CD4-positive, CD25-positive, alpha-beta regulatory T cell (primary cell): ENCODE measurements around the gene TBC1D7. TPM values are rescaled to one million over a fixed set of nuclear protein-coding genes. Genes with fewer than 3 reads are reported as not detected.

Experiments
- ATAC-seq, 2 donors: fragments of 150-1000 bp; cut with Tn5 transposase; one replicate each; pipeline ENCODE4 v1.10.0; 2021; ENCODE audit warnings: low read depth in 2 of 2, moderate number of reproducible peaks in 2 of 2, moderate library complexity in 1 of 2
- DNase-seq, 3 donors: peaks; one replicate each; pipeline versions ENCODE4 v3.0.0 to v3.0.0-alpha.2; 2012 to 2022; ENCODE audit warnings: mixed read lengths in 1 of 3
- H3K27ac ChIP-seq: one replicate; pipeline ENCODE4 v1.7.0; 2013; ENCODE audit warnings: mild to moderate bottlenecking, low read length; ENCODE audit not compliant: insufficient read depth, poor library complexity, severe bottlenecking
- H3K27me3 ChIP-seq: one replicate; pipeline ENCODE4 v1.7.0; 2013; ENCODE audit warnings: low read length; ENCODE audit not compliant: control insufficient read depth, insufficient read depth
- H3K36me3 ChIP-seq: one replicate; pipeline ENCODE4 v1.7.0; 2013; ENCODE audit warnings: mild to moderate bottlenecking, low read length, moderate library complexity; ENCODE audit not compliant: control insufficient read depth, insufficient read depth
- H3K4me1 ChIP-seq: 2 replicates; pipeline ENCODE4 v1.7.0; 2013; ENCODE audit warnings: mild to moderate bottlenecking, low read length; ENCODE audit not compliant: insufficient read depth, control insufficient read depth, poor library complexity, severe bottlenecking
- H3K4me3 ChIP-seq: one replicate; pipeline ENCODE4 v1.7.0; 2013; ENCODE audit warnings: low read depth, mild to moderate bottlenecking, low read length, moderate library complexity
- H3K9me3 ChIP-seq, 2 experiments: 1 replicate in 1 of 2; 2 replicates in 1 of 2; pipeline ENCODE4 v1.7.0; 2013; ENCODE audit warnings: low read length in 2 of 2, mild to moderate bottlenecking in 1 of 2, moderate library complexity in 1 of 2; ENCODE audit not compliant: control insufficient read depth in 2 of 2
- H3K27ac Mint-ChIP-seq, 3 donors: one replicate each; pipeline ENCODE4 v1.8.0; 2020 to 2022; ENCODE audit warnings: mild to moderate bottlenecking in 3 of 3, mixed read lengths in 3 of 3, moderate library complexity in 2 of 3
- H3K27me3 Mint-ChIP-seq: one replicate; pipeline ENCODE4 v1.8.0; 2022; ENCODE audit warnings: mild to moderate bottlenecking, mixed read lengths
- H3K36me3 Mint-ChIP-seq: one replicate; pipeline ENCODE4 v1.8.0; 2020; ENCODE audit warnings: mixed read lengths
- H3K4me1 Mint-ChIP-seq, 4 donors: one replicate each; pipeline ENCODE4 v1.8.0; 2020 to 2022; ENCODE audit warnings: mixed read lengths in 4 of 4, mild to moderate bottlenecking in 1 of 4
- H3K4me3 Mint-ChIP-seq, 4 donors: one replicate each; pipeline ENCODE4 v1.8.0; 2020 to 2022; ENCODE audit warnings: mild to moderate bottlenecking in 4 of 4, mixed read lengths in 4 of 4, moderate library complexity in 3 of 4
- H3K9me3 Mint-ChIP-seq, 7 donors: one replicate each; pipeline ENCODE4 v1.8.0; 2020 to 2022; ENCODE audit warnings: mixed read lengths in 7 of 7, mild to moderate bottlenecking in 3 of 7, moderate library complexity in 2 of 7
- polyA plus RNA-seq, 4 donors: library from polyadenylated mRNA; unstranded; fragments of 300-500 nt; fragmentation: Illumina TruSeq; gene quantifications; one replicate each; pipeline ENCODE4 v1.2.3, GENCODE V29; 2021
- total RNA-seq: library from RNA; stranded (reverse); gene quantifications from one replicate; pipeline ENCODE4 v1.2.3, GENCODE V29; 2022

TBC1D7 gene
- total and polyA plus RNA-seq, 5 donors from 2014 or later, result 16.2 to 31.3 (median 20.7) TPM

- H3K36me3 ChIP-seq, result no peaks in the 10 kb centered on the region
- Mint-ChIP-seq H3K4me1 (peaks cover 0 to 11% (median 2%) of the 10 kb centered on the region in 4 donors), H3K36me3 (no peaks in the 10 kb centered on the region), H3K9me3 (peaks cover 0 to 2% (median 0%) of the 10 kb centered on the region in 7 donors), H3K27ac (no peak overlapping the region), H3K4me3 (no peak overlapping the region), H3K27me3 (peaks cover 14% of the 10 kb centered on the region)
- H3K9me3 ChIP-seq, result no peaks in the 10 kb centered on the region
- H3K27me3 ChIP-seq, result no peaks in the 10 kb centered on the region
- no peaks in the 10 kb centered on the region for H3K4me1 ChIP-seq
- DNase-seq (no peak), ATAC-seq (no peak)
- H3K27ac ChIP-seq, result no peak overlapping the region
- H3K4me3 ChIP-seq, result no peak overlapping the region
Observed at GRCh38 chr6:13371421-13372072, 43.2 kb upstream of the TBC1D7 start.

GRCh38 chr6:13370623-13371022 is 42.3 kb upstream of the TBC1D7 start:
- no peak overlapping the region for H3K4me3 ChIP-seq
- H3K4me1 ChIP-seq, result no peaks in the 10 kb centered on the region
- H3K36me3 ChIP-seq, result no peaks in the 10 kb centered on the region
- DNase-seq (no peak), ATAC-seq (no peak)
- Mint-ChIP-seq H3K27ac (no peak overlapping the region), H3K36me3 (no peaks in the 10 kb centered on the region), H3K4me3 (no peak overlapping the region), H3K27me3 (peaks cover 14% of the 10 kb centered on the region), H3K4me1 (peaks cover 0 to 7% (median 2%) of the 10 kb centered on the region in 4 donors), H3K9me3 (no peaks in the 10 kb centered on the region)
- no peaks in the 10 kb centered on the region for H3K27me3 ChIP-seq
- H3K9me3 ChIP-seq, result no peaks in the 10 kb centered on the region
- no peak overlapping the region for H3K27ac ChIP-seq

GRCh38 chr6:13369591-13369990 is 41.3 kb upstream of the TBC1D7 start:
- Mint-ChIP-seq H3K4me3 (no peak overlapping the region), H3K9me3 (peaks cover 0 to 1% (median 0%) of the 10 kb centered on the region in 7 donors), H3K36me3 (no peaks in the 10 kb centered on the region), H3K4me1 (no peaks in the 10 kb centered on the region), H3K27ac (no peak overlapping the region), H3K27me3 (peaks cover 14% of the 10 kb centered on the region)
- H3K4me1 ChIP-seq, result no peaks in the 10 kb centered on the region
- ATAC-seq (no peak), DNase-seq (no peak)
- H3K4me3 ChIP-seq, result no peak overlapping the region
- H3K36me3 ChIP-seq, result no peaks in the 10 kb centered on the region
- H3K9me3 ChIP-seq, result no peaks in the 10 kb centered on the region
- H3K27me3 ChIP-seq, result no peaks in the 10 kb centered on the region
- H3K27ac ChIP-seq, result no peak overlapping the region

GRCh38 chr6:13368731-13369115 is 40.4 kb upstream of the TBC1D7 start:
- H3K27ac Mint-ChIP-seq, result no peak overlapping the region
- Histone ChIP-seq H3K4me1 (no peaks in the 10 kb centered on the region), H3K4me3 (no peak overlapping the region), H3K27ac (no peak overlapping the region), H3K27me3 (no peaks in the 10 kb centered on the region), H3K36me3 (no peaks in the 10 kb centered on the region), H3K9me3 (no peaks in the 10 kb centered on the region)
- peaks cover 14% of the 10 kb centered on the region for H3K27me3 Mint-ChIP-seq
- no peak for DNase-seq
- no peaks in the 10 kb centered on the region for H3K36me3 Mint-ChIP-seq
- no peak for ATAC-seq
- peaks cover 0 to 1% (median 0%) of the 10 kb centered on the region in 7 donors for H3K9me3 Mint-ChIP-seq
- H3K4me1 Mint-ChIP-seq, result no peaks in the 10 kb centered on the region
- H3K4me3 Mint-ChIP-seq, result no peak overlapping the region

- Histone ChIP-seq H3K27ac (no peak overlapping the region), H3K9me3 (no peaks in the 10 kb centered on the region), H3K36me3 (no peaks in the 10 kb centered on the region), H3K4me3 (no peak overlapping the region), H3K27me3 (no peaks in the 10 kb centered on the region), H3K4me1 (no peaks in the 10 kb centered on the region)
- ATAC-seq (no peak), DNase-seq (no peak)
- no peaks in the 10 kb centered on the region for H3K36me3 Mint-ChIP-seq
- H3K4me1 Mint-ChIP-seq, result no peaks in the 10 kb centered on the region
- no peak overlapping the region for H3K27ac Mint-ChIP-seq
- H3K27me3 Mint-ChIP-seq, result peaks cover 14% of the 10 kb centered on the region
- H3K4me3 Mint-ChIP-seq, result no peak overlapping the region
- H3K9me3 Mint-ChIP-seq, result peaks cover 0 to 1% (median 0%) of the 10 kb centered on the region in 7 donors
Observed at GRCh38 chr6:13368079-13368730, 39.9 kb upstream of the TBC1D7 start.

GRCh38 chr6:13367396-13367795 is 39.1 kb upstream of the TBC1D7 start:
- Histone ChIP-seq H3K27me3 (no peaks in the 10 kb centered on the region), H3K9me3 (no peaks in the 10 kb centered on the region), H3K27ac (no peak overlapping the region), H3K36me3 (no peaks in the 10 kb centered on the region), H3K4me3 (no peak overlapping the region), H3K4me1 (no peaks in the 10 kb centered on the region)
- Mint-ChIP-seq H3K4me3 (no peak overlapping the region), H3K27me3 (peaks cover 14% of the 10 kb centered on the region), H3K27ac (no peak overlapping the region), H3K36me3 (no peaks in the 10 kb centered on the region), H3K9me3 (peaks cover 0 to 1% (median 0%) of the 10 kb centered on the region in 7 donors), H3K4me1 (no peaks in the 10 kb centered on the region)
- no peak for DNase-seq
- no peak for ATAC-seq

GRCh38 chr6:13365320-13365719 is 37.0 kb upstream of the TBC1D7 start:
- Histone ChIP-seq H3K27ac (no peak overlapping the region), H3K36me3 (no peaks in the 10 kb centered on the region), H3K4me1 (no peaks in the 10 kb centered on the region), H3K9me3 (no peaks in the 10 kb centered on the region), H3K27me3 (no peaks in the 10 kb centered on the region), H3K4me3 (no peak overlapping the region)
- no peak for ATAC-seq
- Mint-ChIP-seq H3K36me3 (no peaks in the 10 kb centered on the region), H3K9me3 (peaks cover 0 to 1% (median 0%) of the 10 kb centered on the region in 7 donors), H3K4me3 (no peak overlapping the region), H3K27ac (no peak overlapping the region), H3K4me1 (peaks cover 0 to 5% (median 0%) of the 10 kb centered on the region in 4 donors), H3K27me3 (peaks cover 10% of the 10 kb centered on the region)
- no peak for DNase-seq

- H3K27ac Mint-ChIP-seq, result no peak overlapping the region
- no peak overlapping the region for H3K27ac ChIP-seq
- H3K9me3 ChIP-seq, result no peaks in the 10 kb centered on the region
- ATAC-seq (no peak), DNase-seq (no peak)
- peaks cover 7% of the 10 kb centered on the region for H3K27me3 Mint-ChIP-seq
- peaks cover 0 to 5% (median 0%) of the 10 kb centered on the region in 4 donors for H3K4me1 Mint-ChIP-seq
- peaks cover 0 to 1% (median 0%) of the 10 kb centered on the region in 7 donors for H3K9me3 Mint-ChIP-seq
- no peaks in the 10 kb centered on the region for H3K4me1 ChIP-seq
- no peaks in the 10 kb centered on the region for H3K27me3 ChIP-seq
- H3K36me3 Mint-ChIP-seq, result no peaks in the 10 kb centered on the region
- H3K4me3 ChIP-seq, result no peak overlapping the region
- no peak overlapping the region for H3K4me3 Mint-ChIP-seq
- no peaks in the 10 kb centered on the region for H3K36me3 ChIP-seq
Observed at GRCh38 chr6:13364842-13365241, 36.5 kb upstream of the TBC1D7 start.
